Epithelial cell of esophagus (primary cell): ENCODE data around the gene FOXK1.
A peak's percentile ranks its signal among the peaks of the same experiment; 100 is the strongest.

ENCODE experiments used
- DNase-seq: peaks from one replicate; pipeline ENCODE4 v3.0.0; 2010; ENCODE audit warnings: low read depth
- H3K4me3 ChIP-seq: 2 replicates; pipeline ENCODE4 v1.5.1; 2011; ENCODE audit warnings: mild to moderate bottlenecking, low read length, control low read depth
- CTCF ChIP-seq: IDR thresholded peaks from 2 replicates; pipeline ENCODE4 v1.5.1; 2011; ENCODE audit warnings: low read depth, mild to moderate bottlenecking, low read length, control low read depth, inconsistent platforms; ENCODE audit not compliant: insufficient read depth; ENCODE audit errors: missing control alignments

Gene FOXK1

GRCh38 chr7:4763091-4763793 is 81.1 kb downstream of the FOXK1 start:
- H3K4me3 ChIP-seq: no peak overlapping the region
- DNase-seq: no peak
- TF ChIP-seq CTCF: no peak

- H3K4me3 ChIP-seq: no peak overlapping the region
- TF ChIP-seq CTCF: no peak
- DNase-seq: no peak
These were observed 81.7 kb downstream of the FOXK1 start for GRCh38 chr7:4763794-4764185.

GRCh38 chr7:4764402-4765007 is 82.4 kb downstream of the FOXK1 start:
- H3K4me3 ChIP-seq: no peak overlapping the region
- no peak for TF ChIP-seq CTCF
- DNase-seq: no peak

GRCh38 chr7:4765776-4766490 is 83.8 kb downstream of the FOXK1 start:
- no peak for DNase-seq
- TF ChIP-seq CTCF: peak; percentile 21
- no peak overlapping the region for H3K4me3 ChIP-seq

GRCh38 chr7:4766666-4767519 is 84.8 kb downstream of the FOXK1 start:
- no peak for DNase-seq
- no peak for TF ChIP-seq CTCF
- H3K4me3 ChIP-seq: no peak overlapping the region

GRCh38 chr7:4768597-4769569 is 86.8 kb downstream of the FOXK1 start:
- no peak overlapping the region for H3K4me3 ChIP-seq
- no peak for TF ChIP-seq CTCF
- DNase-seq: no peak
